Measurements from ENCODE around the gene CCDC177.

Gene CCDC177

DNA sequence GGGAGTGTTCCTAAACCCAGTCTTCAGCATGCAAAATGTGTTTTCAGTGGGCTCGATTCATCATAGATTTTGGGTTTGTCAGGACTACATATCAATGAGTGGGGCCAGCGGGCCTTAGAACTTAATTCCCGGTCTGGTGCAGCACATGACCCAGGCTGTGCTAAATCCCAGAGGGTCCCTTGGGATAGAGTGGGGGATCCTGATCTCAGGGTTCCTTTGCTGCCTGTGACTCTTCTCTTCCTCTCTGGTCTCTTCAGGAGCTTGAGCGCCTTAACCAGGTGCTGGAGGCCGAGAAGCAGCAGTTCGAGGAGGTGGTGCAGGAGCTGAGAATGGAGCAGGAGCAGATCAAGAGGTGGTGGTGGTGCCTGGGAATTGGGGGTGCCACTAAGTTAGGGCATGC, 52.6 kb downstream of the CCDC177 start:
- no peak for DNase-seq (ENCODE audit: low read depth)
- TF ChIP-seq, protein P1, sequence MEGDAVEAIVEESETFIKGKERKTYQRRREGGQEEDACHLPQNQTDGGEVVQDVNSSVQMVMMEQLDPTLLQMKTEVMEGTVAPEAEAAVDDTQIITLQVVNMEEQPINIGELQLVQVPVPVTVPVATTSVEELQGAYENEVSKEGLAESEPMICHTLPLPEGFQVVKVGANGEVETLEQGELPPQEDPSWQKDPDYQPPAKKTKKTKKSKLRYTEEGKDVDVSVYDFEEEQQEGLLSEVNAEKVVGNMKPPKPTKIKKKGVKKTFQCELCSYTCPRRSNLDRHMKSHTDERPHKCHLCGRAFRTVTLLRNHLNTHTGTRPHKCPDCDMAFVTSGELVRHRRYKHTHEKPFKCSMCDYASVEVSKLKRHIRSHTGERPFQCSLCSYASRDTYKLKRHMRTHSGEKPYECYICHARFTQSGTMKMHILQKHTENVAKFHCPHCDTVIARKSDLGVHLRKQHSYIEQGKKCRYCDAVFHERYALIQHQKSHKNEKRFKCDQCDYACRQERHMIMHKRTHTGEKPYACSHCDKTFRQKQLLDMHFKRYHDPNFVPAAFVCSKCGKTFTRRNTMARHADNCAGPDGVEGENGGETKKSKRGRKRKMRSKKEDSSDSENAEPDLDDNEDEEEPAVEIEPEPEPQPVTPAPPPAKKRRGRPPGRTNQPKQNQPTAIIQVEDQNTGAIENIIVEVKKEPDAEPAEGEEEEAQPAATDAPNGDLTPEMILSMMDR (conservative IDR thresholded peaks at IDR 0.05; ENCODE audit: low read depth, low read length): no peak
- no peak overlapping the region for H3K4me3 ChIP-seq (ENCODE audit: low read depth, low read length)

Data from choroid plexus epithelial cell (primary cell).